Measurements from ENCODE around the gene MYO18B.

DNA sequence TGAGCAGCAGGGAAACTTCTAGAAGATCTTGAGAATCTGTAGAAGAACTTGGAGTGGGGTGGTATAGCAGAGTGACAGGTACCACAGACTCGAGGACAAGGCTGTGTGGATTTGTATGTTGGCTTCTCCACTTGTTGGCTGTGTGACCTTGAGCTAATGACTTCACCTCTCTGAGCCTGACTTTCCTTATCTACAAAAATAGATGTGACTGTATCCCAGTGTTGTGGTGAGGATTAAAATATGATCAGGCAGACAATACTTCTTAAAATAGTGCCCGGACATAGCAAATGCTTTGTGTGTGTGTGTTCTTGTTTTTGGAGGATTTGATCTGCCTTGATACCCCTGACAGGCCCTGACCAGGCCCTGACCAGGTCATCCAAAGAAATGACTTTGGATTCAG is 40.8 kb downstream of the MYO18B start:
- TF ChIP-seq POLR2AphosphoS5 (IDR thresholded peaks at IDR 0.05; ENCODE audit: low read depth) = no peak
- TF ChIP-seq, protein P1, sequence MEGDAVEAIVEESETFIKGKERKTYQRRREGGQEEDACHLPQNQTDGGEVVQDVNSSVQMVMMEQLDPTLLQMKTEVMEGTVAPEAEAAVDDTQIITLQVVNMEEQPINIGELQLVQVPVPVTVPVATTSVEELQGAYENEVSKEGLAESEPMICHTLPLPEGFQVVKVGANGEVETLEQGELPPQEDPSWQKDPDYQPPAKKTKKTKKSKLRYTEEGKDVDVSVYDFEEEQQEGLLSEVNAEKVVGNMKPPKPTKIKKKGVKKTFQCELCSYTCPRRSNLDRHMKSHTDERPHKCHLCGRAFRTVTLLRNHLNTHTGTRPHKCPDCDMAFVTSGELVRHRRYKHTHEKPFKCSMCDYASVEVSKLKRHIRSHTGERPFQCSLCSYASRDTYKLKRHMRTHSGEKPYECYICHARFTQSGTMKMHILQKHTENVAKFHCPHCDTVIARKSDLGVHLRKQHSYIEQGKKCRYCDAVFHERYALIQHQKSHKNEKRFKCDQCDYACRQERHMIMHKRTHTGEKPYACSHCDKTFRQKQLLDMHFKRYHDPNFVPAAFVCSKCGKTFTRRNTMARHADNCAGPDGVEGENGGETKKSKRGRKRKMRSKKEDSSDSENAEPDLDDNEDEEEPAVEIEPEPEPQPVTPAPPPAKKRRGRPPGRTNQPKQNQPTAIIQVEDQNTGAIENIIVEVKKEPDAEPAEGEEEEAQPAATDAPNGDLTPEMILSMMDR (IDR thresholded peaks at IDR 0.05; ENCODE audit: insufficient read depth, low read length) = no peak
- TF ChIP-seq, protein P2, sequence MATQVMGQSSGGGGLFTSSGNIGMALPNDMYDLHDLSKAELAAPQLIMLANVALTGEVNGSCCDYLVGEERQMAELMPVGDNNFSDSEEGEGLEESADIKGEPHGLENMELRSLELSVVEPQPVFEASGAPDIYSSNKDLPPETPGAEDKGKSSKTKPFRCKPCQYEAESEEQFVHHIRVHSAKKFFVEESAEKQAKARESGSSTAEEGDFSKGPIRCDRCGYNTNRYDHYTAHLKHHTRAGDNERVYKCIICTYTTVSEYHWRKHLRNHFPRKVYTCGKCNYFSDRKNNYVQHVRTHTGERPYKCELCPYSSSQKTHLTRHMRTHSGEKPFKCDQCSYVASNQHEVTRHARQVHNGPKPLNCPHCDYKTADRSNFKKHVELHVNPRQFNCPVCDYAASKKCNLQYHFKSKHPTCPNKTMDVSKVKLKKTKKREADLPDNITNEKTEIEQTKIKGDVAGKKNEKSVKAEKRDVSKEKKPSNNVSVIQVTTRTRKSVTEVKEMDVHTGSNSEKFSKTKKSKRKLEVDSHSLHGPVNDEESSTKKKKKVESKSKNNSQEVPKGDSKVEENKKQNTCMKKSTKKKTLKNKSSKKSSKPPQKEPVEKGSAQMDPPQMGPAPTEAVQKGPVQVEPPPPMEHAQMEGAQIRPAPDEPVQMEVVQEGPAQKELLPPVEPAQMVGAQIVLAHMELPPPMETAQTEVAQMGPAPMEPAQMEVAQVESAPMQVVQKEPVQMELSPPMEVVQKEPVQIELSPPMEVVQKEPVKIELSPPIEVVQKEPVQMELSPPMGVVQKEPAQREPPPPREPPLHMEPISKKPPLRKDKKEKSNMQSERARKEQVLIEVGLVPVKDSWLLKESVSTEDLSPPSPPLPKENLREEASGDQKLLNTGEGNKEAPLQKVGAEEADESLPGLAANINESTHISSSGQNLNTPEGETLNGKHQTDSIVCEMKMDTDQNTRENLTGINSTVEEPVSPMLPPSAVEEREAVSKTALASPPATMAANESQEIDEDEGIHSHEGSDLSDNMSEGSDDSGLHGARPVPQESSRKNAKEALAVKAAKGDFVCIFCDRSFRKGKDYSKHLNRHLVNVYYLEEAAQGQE (IDR thresholded peaks at IDR 0.05; ENCODE audit: insufficient replicate concordance, low read depth) = no peak
